Tibial nerve (tissue), 4 donors: ENCODE results near the gene NPM1. TPM values are rescaled to one million over a fixed set of nuclear protein-coding genes. Genes with fewer than 3 reads are reported as not detected.

Experiments used
- DNase-seq, 2 donors: peaks; one replicate each; pipeline ENCODE4 v3.0.0-alpha.2; 2019; ENCODE audit warnings: low spot score in 2 of 2
- H3K27ac ChIP-seq, 4 donors: fragments of 200-600 bp; sonication (generic) in 3 of 4; one replicate each; pipeline ENCODE4 v1.5.1; 2017 to 2019; ENCODE audit warnings: mild to moderate bottlenecking in 1 of 4
- H3K27me3 ChIP-seq, 2 donors: fragments of 200-600 bp; sonication (generic) in 1 of 2; one replicate each; pipeline versions ENCODE4 v1.5.1 to v1.6.0; 2017 to 2019
- H3K36me3 ChIP-seq, 3 donors: fragments of 200-600 bp; sonication (generic); one replicate each; pipeline ENCODE4 v1.5.1; 2018 to 2019
- H3K4me1 ChIP-seq, 4 donors: fragments of 200-600 bp; sonication (generic) in 3 of 4; one replicate each; pipeline ENCODE4 v1.5.1; 2017 to 2019
- H3K4me3 ChIP-seq, 4 donors: fragments of 200-600 bp; sonication (generic) in 3 of 4; one replicate each; pipeline ENCODE4 v1.5.1; 2017 to 2019; ENCODE audit warnings: mild to moderate bottlenecking in 1 of 4, moderate library complexity in 1 of 4
- H3K9me3 ChIP-seq, 4 donors: fragments of 200-600 bp; sonication (generic) in 3 of 4; one replicate each; pipeline ENCODE4 v1.5.1; 2017 to 2019
- EP300 ChIP-seq, 2 donors: sonication (generic); formaldehyde crosslinking; IDR thresholded peaks; one replicate each; pipeline ENCODE4 v1.6.1; 2017; ENCODE audit warnings: antibody characterized with exemption in 2 of 2, mild to moderate bottlenecking in 1 of 2
- POLR2A ChIP-seq, 2 donors: fragments of 450-650 bp; IDR thresholded peaks; one replicate each; pipeline ENCODE4 v1.6.1; 2017; ENCODE audit warnings: antibody characterized with exemption in 2 of 2, mild to moderate bottlenecking in 2 of 2, moderate library complexity in 2 of 2
- WGBS, 2 donors: methylation state at CpG; one replicate each; pipeline ENCODE4 v1.1.5; 2018; 5-methylcytosine and 5-hydroxymethylcytosine counted together
- total RNA-seq, 4 donors: library from RNA; depleted of rRNA; stranded (reverse); fragments of >200 nt; gene quantifications; one replicate each; pipeline ENCODE4 v1.1.0, GENCODE V29; 2016
- TF ChIP-seq, protein P1 (sequence below), 5 experiments: fragments of 200-600 bp in 3 of 5; fragments of 450-650 bp in 2 of 5; sonication (generic) in 3 of 5; IDR thresholded peaks; one replicate each; pipeline ENCODE4 v1.5.1; 2016 to 2019; ENCODE audit warnings: antibody characterized with exemption in 5 of 5, mild to moderate bottlenecking in 3 of 5, moderate library complexity in 2 of 5

The NPM1 gene
- 100 to 1,000 TPM; 422 to 496 (median 444) TPM for total RNA-seq

- Histone ChIP-seq H3K27me3 (no peaks in the 10 kb centered on the region), H3K4me3 (peak within 1 kb of the TSS; percentile 64 to 99 (median 93)), H3K4me1 (peaks cover 0 to 46% (median 20%) of the 10 kb centered on the region in 4 donors), H3K27ac (peak within 1 kb of the TSS; percentile 87 to 97 (median 94)), H3K9me3 (no peaks in the 10 kb centered on the region), H3K36me3 (peaks cover 0 to 18% (median 0%) of the 10 kb centered on the region in 3 donors)
- WGBS, 2 donors = 0 to 1% methylated on average over 55 of the region's 56 CpGs
- peak; percentile 87 to 88 for DNase-seq
- TF ChIP-seq EP300 (IDR thresholded peaks at IDR 0.05) = peak; percentile 31 to 97
- TF ChIP-seq, protein P1, sequence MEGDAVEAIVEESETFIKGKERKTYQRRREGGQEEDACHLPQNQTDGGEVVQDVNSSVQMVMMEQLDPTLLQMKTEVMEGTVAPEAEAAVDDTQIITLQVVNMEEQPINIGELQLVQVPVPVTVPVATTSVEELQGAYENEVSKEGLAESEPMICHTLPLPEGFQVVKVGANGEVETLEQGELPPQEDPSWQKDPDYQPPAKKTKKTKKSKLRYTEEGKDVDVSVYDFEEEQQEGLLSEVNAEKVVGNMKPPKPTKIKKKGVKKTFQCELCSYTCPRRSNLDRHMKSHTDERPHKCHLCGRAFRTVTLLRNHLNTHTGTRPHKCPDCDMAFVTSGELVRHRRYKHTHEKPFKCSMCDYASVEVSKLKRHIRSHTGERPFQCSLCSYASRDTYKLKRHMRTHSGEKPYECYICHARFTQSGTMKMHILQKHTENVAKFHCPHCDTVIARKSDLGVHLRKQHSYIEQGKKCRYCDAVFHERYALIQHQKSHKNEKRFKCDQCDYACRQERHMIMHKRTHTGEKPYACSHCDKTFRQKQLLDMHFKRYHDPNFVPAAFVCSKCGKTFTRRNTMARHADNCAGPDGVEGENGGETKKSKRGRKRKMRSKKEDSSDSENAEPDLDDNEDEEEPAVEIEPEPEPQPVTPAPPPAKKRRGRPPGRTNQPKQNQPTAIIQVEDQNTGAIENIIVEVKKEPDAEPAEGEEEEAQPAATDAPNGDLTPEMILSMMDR (IDR thresholded peaks at IDR 0.05) = peak in 2 of 5 experiments; percentile 8 to 37
- TF ChIP-seq POLR2A (IDR thresholded peaks at IDR 0.05) = peak; percentile 87 to 92
Measured at GRCh38 chr5:171387345-171387969, at the start of gene NPM1. NPM1 (plus strand) TSS chr5:171387849; CDS start chr5:171387949, 100 bp downstream.

DNA sequence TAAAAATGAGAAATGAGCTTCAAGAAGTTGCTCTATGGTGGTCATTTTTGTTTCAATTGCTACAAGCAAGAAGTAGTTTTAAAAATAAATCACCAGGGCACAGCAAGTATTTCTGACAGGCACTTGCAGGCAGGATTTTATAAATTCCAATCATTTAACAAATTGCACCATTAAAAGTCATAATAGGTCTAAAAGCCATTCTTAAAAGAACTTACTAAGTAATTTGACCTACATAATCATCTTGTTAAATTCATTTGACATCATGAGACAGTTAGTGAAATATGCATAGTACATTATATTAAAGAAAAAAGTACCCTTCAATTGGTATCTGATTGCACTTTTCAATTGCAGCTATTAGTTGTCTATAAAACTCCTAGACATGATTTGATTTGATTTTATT is 47.6 kb upstream of the NPM1 start:
- no peak overlapping the region for H3K4me3 ChIP-seq
- H3K27ac ChIP-seq = no peak overlapping the region
- no peak for DNase-seq
- no peaks in the 10 kb centered on the region for H3K36me3 ChIP-seq
- TF ChIP-seq EP300 (IDR thresholded peaks at IDR 0.05) (no peak), POLR2A (IDR thresholded peaks at IDR 0.05) (no peak)
- TF ChIP-seq, protein P1 (IDR thresholded peaks at IDR 0.05) = no peak
- H3K27me3 ChIP-seq = peaks cover 0 to 57% of the 10 kb centered on the region in 2 donors
- H3K4me1 ChIP-seq = peaks cover 0 to 11% (median 0%) of the 10 kb centered on the region in 4 donors
- H3K9me3 ChIP-seq = no peaks in the 10 kb centered on the region

DNA sequence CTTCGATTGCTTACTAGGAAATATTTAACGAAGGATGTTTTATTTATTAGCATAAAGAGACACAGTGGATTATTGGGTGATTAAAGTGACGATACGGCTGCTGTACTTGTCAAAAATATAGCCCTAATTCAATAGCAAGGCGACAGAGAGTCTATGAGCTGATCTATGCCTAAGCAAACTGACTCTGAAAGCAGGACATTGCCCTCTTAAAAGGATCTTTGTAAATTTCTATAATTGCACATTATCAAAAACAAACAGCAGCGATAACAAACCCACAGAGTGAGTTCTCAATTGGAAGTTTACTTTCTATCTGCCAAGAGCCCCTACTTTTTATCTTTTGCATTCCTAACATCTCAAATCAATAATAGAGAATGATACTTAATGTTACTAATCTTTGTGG is 47.2 kb upstream of the NPM1 start:
- Histone ChIP-seq H3K4me3 (no peak overlapping the region), H3K27ac (no peak overlapping the region), H3K36me3 (no peaks in the 10 kb centered on the region), H3K27me3 (peaks cover 0 to 52% of the 10 kb centered on the region in 2 donors), H3K4me1 (peaks cover 0 to 11% (median 0%) of the 10 kb centered on the region in 4 donors), H3K9me3 (no peaks in the 10 kb centered on the region)
- TF ChIP-seq, protein P1 (IDR thresholded peaks at IDR 0.05) = no peak
- no peak for TF ChIP-seq EP300 (IDR thresholded peaks at IDR 0.05)
- TF ChIP-seq POLR2A (IDR thresholded peaks at IDR 0.05) = no peak
- no peak for DNase-seq
- 67 to 72% methylated on average over 6 of the region's 6 CpGs for WGBS, 2 donors

GRCh38 chr5:171342362-171343111 is 45.1 kb upstream of the NPM1 start:
- no peaks in the 10 kb centered on the region for H3K9me3 ChIP-seq
- no peaks in the 10 kb centered on the region for H3K4me1 ChIP-seq
- H3K36me3 ChIP-seq = no peaks in the 10 kb centered on the region
- H3K27ac ChIP-seq = no peak overlapping the region
- TF ChIP-seq POLR2A (IDR thresholded peaks at IDR 0.05) (no peak), EP300 (IDR thresholded peaks at IDR 0.05) (no peak)
- TF ChIP-seq, protein P1 (IDR thresholded peaks at IDR 0.05) = peak in 3 of 5 experiments; percentile 13 to 48 (median 17)
- no peak overlapping the region for H3K4me3 ChIP-seq
- peak in 1 of 2 donors; percentile 47 for DNase-seq
- peaks cover 0 to 40% of the 10 kb centered on the region in 2 donors for H3K27me3 ChIP-seq
- 53 to 54% methylated on average over 17 of the region's 17 CpGs for WGBS, 2 donors
